Liver (tissue), 9 donors: ENCODE results near the gene POMT2. TPM values are rescaled to one million over a fixed set of nuclear protein-coding genes. Genes with fewer than 3 reads are reported as not detected.

Experiments
- DNase-seq: peaks from one replicate; pipeline ENCODE4 v3.0.0-alpha.2; 2017; ENCODE audit warnings: low spot score
- H3K27ac ChIP-seq, 2 donors: one replicate each; pipeline ENCODE4 v1.7.0; 2013; ENCODE audit warnings: inconsistent platforms in 2 of 2, low read length in 2 of 2, control low read depth in 1 of 2, low read depth in 1 of 2, mild to moderate bottlenecking in 1 of 2
- H3K27me3 ChIP-seq, 4 donors: one replicate each; pipeline versions ENCODE4 v1.6.1 to v1.7.0; 2013; ENCODE audit warnings: low read length in 3 of 4, inconsistent platforms in 1 of 4, mild to moderate bottlenecking in 1 of 4, moderate library complexity in 1 of 4; ENCODE audit not compliant: control insufficient read depth in 4 of 4, insufficient read depth in 4 of 4
- H3K36me3 ChIP-seq, 4 donors: one replicate each; pipeline versions ENCODE4 v1.6.1 to v1.7.0; 2013; ENCODE audit warnings: low read length in 3 of 4, mild to moderate bottlenecking in 3 of 4, low read depth in 1 of 4, moderate library complexity in 1 of 4; ENCODE audit not compliant: control insufficient read depth in 4 of 4, insufficient read depth in 3 of 4
- H3K4me1 ChIP-seq, 4 donors: one replicate each; pipeline versions ENCODE4 v1.6.1 to v1.7.0; 2013; ENCODE audit warnings: low read length in 3 of 4, mild to moderate bottlenecking in 3 of 4, moderate library complexity in 1 of 4; ENCODE audit not compliant: control insufficient read depth in 4 of 4, insufficient read depth in 4 of 4
- H3K4me3 ChIP-seq, 3 donors: one replicate each; pipeline versions ENCODE4 v1.6.1 to v1.7.0; 2013; ENCODE audit warnings: low read length in 3 of 3, control low read depth in 1 of 3, low read depth in 1 of 3, mild to moderate bottlenecking in 1 of 3
- H3K9ac ChIP-seq, 2 donors: one replicate each; pipeline ENCODE4 v1.7.0; 2013; ENCODE audit warnings: low read length in 2 of 2, mild to moderate bottlenecking in 2 of 2, moderate library complexity in 2 of 2, control low read depth in 1 of 2, low read depth in 1 of 2
- H3K9me3 ChIP-seq, 4 donors: one replicate each; pipeline versions ENCODE4 v1.6.1 to v1.7.0; 2013; ENCODE audit warnings: low read length in 3 of 4; ENCODE audit not compliant: control insufficient read depth in 4 of 4
- ATF3 ChIP-seq: IDR thresholded peaks from 2 replicates; pipeline ENCODE4 v1.6.1; 2016; ENCODE audit warnings: antibody characterized with exemption
- CTCF ChIP-seq: fragments of 150-350 bp; IDR thresholded peaks from 2 replicates; pipeline ENCODE4 v1.5.1; 2017; ENCODE audit warnings: improper control_type of control experiment, low read depth, low read length; ENCODE audit not compliant: missing input control
- EGR1 ChIP-seq, 2 donors: IDR thresholded peaks; 2 replicates each; pipeline ENCODE4 v1.6.1; 2016 to 2018; ENCODE audit warnings: antibody characterized with exemption in 2 of 2, low read depth in 2 of 2
- FOXA1 ChIP-seq: IDR thresholded peaks from 2 replicates; pipeline ENCODE4 v1.6.1; 2016; ENCODE audit warnings: antibody characterized with exemption
- FOXA2 ChIP-seq: IDR thresholded peaks from 2 replicates; pipeline ENCODE4 v1.6.1; 2016; ENCODE audit warnings: antibody characterized with exemption
- GABPA ChIP-seq, 2 donors: IDR thresholded peaks in 1 of 2; conservative IDR thresholded peaks in 1 of 2; 2 replicates each; pipeline ENCODE4 v1.6.1; 2016; ENCODE audit warnings: antibody characterized with exemption in 2 of 2, mild to moderate bottlenecking in 1 of 2, moderate library complexity in 1 of 2
- HNF4A ChIP-seq, 2 donors: conservative IDR thresholded peaks; 2 replicates each; pipeline ENCODE4 v1.6.1; 2016; ENCODE audit warnings: antibody characterized with exemption in 2 of 2, mild to moderate bottlenecking in 2 of 2
- HNF4G ChIP-seq: IDR thresholded peaks from 2 replicates; pipeline ENCODE4 v1.6.1; 2016; ENCODE audit warnings: antibody characterized with exemption
- JUND ChIP-seq, 2 donors: IDR thresholded peaks; 2 replicates each; pipeline ENCODE4 v1.6.1; 2016; ENCODE audit warnings: antibody characterized with exemption in 2 of 2
- MAX ChIP-seq: IDR thresholded peaks from 2 replicates; pipeline ENCODE4 v1.6.1; 2016; ENCODE audit warnings: antibody characterized with exemption
- NR2F2 ChIP-seq: IDR thresholded peaks from 2 replicates; pipeline ENCODE4 v1.6.1; 2016; ENCODE audit warnings: antibody characterized with exemption
- RAD21 ChIP-seq, 2 donors: IDR thresholded peaks; 2 replicates each; pipeline ENCODE4 v1.6.1; 2016; ENCODE audit warnings: antibody characterized with exemption in 2 of 2, mild to moderate bottlenecking in 2 of 2
- REST ChIP-seq: IDR thresholded peaks from 2 replicates; pipeline ENCODE4 v1.6.1; 2016; ENCODE audit warnings: antibody characterized with exemption, mild to moderate bottlenecking
- RXRA ChIP-seq, 2 donors: IDR thresholded peaks; 2 replicates each; pipeline ENCODE4 v1.6.1; 2017 to 2018; ENCODE audit warnings: antibody characterized with exemption in 2 of 2, mild to moderate bottlenecking in 1 of 2
- SP1 ChIP-seq: IDR thresholded peaks from 2 replicates; pipeline ENCODE4 v1.6.1; 2018; ENCODE audit warnings: antibody characterized with exemption, mild to moderate bottlenecking
- TAF1 ChIP-seq: conservative IDR thresholded peaks from 2 replicates; pipeline ENCODE4 v1.6.1; 2016; ENCODE audit warnings: antibody characterized with exemption, mild to moderate bottlenecking
- YY1 ChIP-seq: IDR thresholded peaks from 2 replicates; pipeline ENCODE4 v1.6.1; 2016; ENCODE audit warnings: antibody characterized with exemption, mild to moderate bottlenecking
- ZBTB33 ChIP-seq: IDR thresholded peaks from 2 replicates; pipeline ENCODE4 v1.6.1; 2016; ENCODE audit warnings: antibody characterized with exemption
- WGBS: extraction: QIAGEN DNeasy Blood & Tissue Kit; methylation state at CpG from one replicate; pipeline ENCODE4 v1.1.7; 2013; 5-methylcytosine and 5-hydroxymethylcytosine counted together
- polyA plus RNA-seq, 2 donors: library from polyadenylated mRNA; stranded (reverse) in 1 of 2; unstranded in 1 of 2; fragments of 200-250 nt in 1 of 2; fragments of >200 nt in 1 of 2; fragmentation: Nextera tagmentation in 1 of 2; extraction: Ambion mirVana in 1 of 2; gene quantifications; one replicate each; pipeline versions ENCODE4 v1.2.1 to v1.2.3, GENCODE V29; 2013 to 2015
- total RNA-seq, 2 donors: library from RNA; depleted of rRNA; stranded (reverse); fragments of >200 nt; gene quantifications; one replicate each; pipeline ENCODE4 v1.2.3, GENCODE V29; 2014
- donor health status: healthy.
- donor health status: healthy.
- donor health status: healthy.
- donor health status: healthy.
- donor health status: healthy.

POMT2 gene
- total and polyA plus RNA-seq, 4 donors: 4.8 to 13.1 (median 5.3) TPM

- Histone ChIP-seq H3K4me1 (no peaks in the 10 kb centered on the region), H3K27me3 (no peaks in the 10 kb centered on the region), H3K9ac (no peak overlapping the region), H3K36me3 (peaks cover 8 to 59% (median 37%) of the 10 kb centered on the region in 4 donors), H3K9me3 (no peaks in the 10 kb centered on the region), H3K27ac (no peak overlapping the region), H3K4me3 (no peak overlapping the region)
- TF ChIP-seq REST: no peak
- TF ChIP-seq JUND (IDR thresholded peaks at IDR 0.05): no peak
- TF ChIP-seq RXRA (IDR thresholded peaks at IDR 0.05): no peak
- no peak for TF ChIP-seq FOXA2
- TF ChIP-seq EGR1 (IDR thresholded peaks at IDR 0.05; ENCODE audit: low read depth in 2 of 2): no peak
- TF ChIP-seq RAD21 (IDR thresholded peaks at IDR 0.05): no peak
- TF ChIP-seq HNF4G: no peak
- TF ChIP-seq TAF1: no peak
- no peak for TF ChIP-seq SP1
- no peak for TF ChIP-seq NR2F2
- TF ChIP-seq CTCF: no peak
- no peak for TF ChIP-seq FOXA1
- no peak for TF ChIP-seq GABPA (IDR thresholded peaks at IDR 0.05 in 1 of 2, conservative IDR thresholded peaks at IDR 0.05 in 1 of 2)
- no peak for TF ChIP-seq ZBTB33
- no peak for TF ChIP-seq MAX
- no peak for TF ChIP-seq HNF4A (conservative IDR thresholded peaks at IDR 0.05)
- TF ChIP-seq YY1: no peak
- TF ChIP-seq ATF3: no peak
- 95% methylated on average over 4 of the region's 4 CpGs for WGBS
- no peak for DNase-seq
Measured at GRCh38 chr14:77284066-77284465, 36.6 kb downstream of the POMT2 start.
